ENCODE measurements around the gene MRPL33. TPM values are rescaled to one million over a fixed set of nuclear protein-coding genes. Genes with fewer than 3 reads are reported as not detected.

Gene MRPL33
- total RNA-seq, 4 donors from 2014 or later: 30.7 to 82.2 (median 56.3) TPM

- no peaks in the 10 kb centered on the region for H3K36me3 ChIP-seq
- peaks cover 19% of the 10 kb centered on the region for H3K4me1 ChIP-seq
- no peaks in the 10 kb centered on the region for H3K27me3 ChIP-seq
- H3K27ac ChIP-seq: no peak overlapping the region
- TF ChIP-seq EP300 (IDR thresholded peaks at IDR 0.05) (no peak), CTCF (IDR thresholded peaks at IDR 0.05) (no peak), POLR2A (IDR thresholded peaks at IDR 0.05) (no peak), POLR2AphosphoS5 (IDR thresholded peaks at IDR 0.05) (no peak)
- H3K4me3 ChIP-seq: no peak overlapping the region
- H3K9me3 ChIP-seq: no peaks in the 10 kb centered on the region
- 52% methylated on average over 4 of the region's 4 CpGs for WGBS
- no peak for DNase-seq (ENCODE audit: low spot score in 2 of 2)
Observed at GRCh38 chr2:27730980-27731691, 40.4 kb upstream of the MRPL33 start.

- no peak for TF ChIP-seq POLR2AphosphoS5 (IDR thresholded peaks at IDR 0.05)
- TF ChIP-seq EP300 (IDR thresholded peaks at IDR 0.05): no peak
- TF ChIP-seq POLR2A (IDR thresholded peaks at IDR 0.05): no peak
- TF ChIP-seq CTCF (IDR thresholded peaks at IDR 0.05): no peak
- H3K9me3 ChIP-seq: no peaks in the 10 kb centered on the region
- H3K4me3 ChIP-seq: no peak overlapping the region
- H3K27ac ChIP-seq: no peak overlapping the region
- DNase-seq (ENCODE audit: low spot score in 2 of 2): no peak
- no peaks in the 10 kb centered on the region for H3K36me3 ChIP-seq
- no peaks in the 10 kb centered on the region for H3K27me3 ChIP-seq
- 67% methylated on average over 1 of the region's 1 CpG for WGBS
- peaks cover 28% of the 10 kb centered on the region for H3K4me1 ChIP-seq
Observed at GRCh38 chr2:27734305-27734704, 37.2 kb upstream of the MRPL33 start.

- peak in 1 of 2 donors; percentile 87 for DNase-seq (ENCODE audit: low spot score in 2 of 2)
- WGBS: 2% methylated on average over 28 of the region's 51 CpGs
- H3K9me3 ChIP-seq: no peaks in the 10 kb centered on the region
- peak overlapping the region; percentile 49 for H3K4me3 ChIP-seq
- H3K4me1 ChIP-seq: peaks cover 26% of the 10 kb centered on the region
- no peaks in the 10 kb centered on the region for H3K27me3 ChIP-seq
- H3K36me3 ChIP-seq: no peaks in the 10 kb centered on the region
- H3K27ac ChIP-seq: peak overlapping the region; percentile 77
- TF ChIP-seq POLR2A (IDR thresholded peaks at IDR 0.05) (peak in 1 of 2 donors; percentile 36), POLR2AphosphoS5 (IDR thresholded peaks at IDR 0.05) (peak; percentile 8 to 90 (median 84)), EP300 (IDR thresholded peaks at IDR 0.05) (peak; percentile 65), CTCF (IDR thresholded peaks at IDR 0.05) (no peak)
Observed at GRCh38 chr2:27735263-27735904, 36.1 kb upstream of the MRPL33 start.

GRCh38 chr2:27736031-27736889, 35.3 kb upstream of the MRPL33 start:
- Histone ChIP-seq H3K4me1 (peaks cover 21% of the 10 kb centered on the region), H3K9me3 (no peaks in the 10 kb centered on the region), H3K4me3 (peak overlapping the region; percentile 49), H3K27me3 (no peaks in the 10 kb centered on the region), H3K36me3 (no peaks in the 10 kb centered on the region), H3K27ac (peak overlapping the region; percentile 77)
- no peak for TF ChIP-seq POLR2AphosphoS5 (IDR thresholded peaks at IDR 0.05)
- TF ChIP-seq CTCF (IDR thresholded peaks at IDR 0.05): no peak
- no peak for TF ChIP-seq EP300 (IDR thresholded peaks at IDR 0.05)
- TF ChIP-seq POLR2A (IDR thresholded peaks at IDR 0.05): no peak
- WGBS: 77% methylated on average over 10 of the region's 10 CpGs
- DNase-seq (ENCODE audit: low spot score in 2 of 2): no peak

- H3K4me3 ChIP-seq: no peak overlapping the region
- peak overlapping the region; percentile 15 for H3K27ac ChIP-seq
- no peaks in the 10 kb centered on the region for H3K9me3 ChIP-seq
- no peak for DNase-seq (ENCODE audit: low spot score in 2 of 2)
- no peaks in the 10 kb centered on the region for H3K36me3 ChIP-seq
- WGBS: 97% methylated on average over 6 of the region's 6 CpGs
- no peaks in the 10 kb centered on the region for H3K27me3 ChIP-seq
- no peak for TF ChIP-seq POLR2AphosphoS5 (IDR thresholded peaks at IDR 0.05)
- TF ChIP-seq EP300 (IDR thresholded peaks at IDR 0.05): no peak
- no peak for TF ChIP-seq POLR2A (IDR thresholded peaks at IDR 0.05)
- no peak for TF ChIP-seq CTCF (IDR thresholded peaks at IDR 0.05)
- H3K4me1 ChIP-seq: peaks cover 21% of the 10 kb centered on the region
Observed at GRCh38 chr2:27736890-27737204, 34.7 kb upstream of the MRPL33 start.
